Mammary epithelial cell (primary cell): ENCODE data around the gene SNRK.

Experiments used
- EZH2 ChIP-seq: IDR thresholded peaks from 2 replicates; pipeline ENCODE4 v1.6.1; 2012; ENCODE audit warnings: low read length, inconsistent platforms, borderline replicate concordance
- TF ChIP-seq, protein P1 (sequence below), 2 donors: IDR thresholded peaks in 1 of 2; conservative IDR thresholded peaks in 1 of 2; 2 replicates each; pipeline ENCODE4 v1.5.1; 2011 to 2012; ENCODE audit warnings: inconsistent platforms in 2 of 2, low read length in 2 of 2, mild to moderate bottlenecking in 2 of 2, control low read depth in 1 of 2, low read depth in 1 of 2; ENCODE audit not compliant: insufficient read depth in 1 of 2; ENCODE audit errors: extremely low read depth in 1 of 2

DNA sequence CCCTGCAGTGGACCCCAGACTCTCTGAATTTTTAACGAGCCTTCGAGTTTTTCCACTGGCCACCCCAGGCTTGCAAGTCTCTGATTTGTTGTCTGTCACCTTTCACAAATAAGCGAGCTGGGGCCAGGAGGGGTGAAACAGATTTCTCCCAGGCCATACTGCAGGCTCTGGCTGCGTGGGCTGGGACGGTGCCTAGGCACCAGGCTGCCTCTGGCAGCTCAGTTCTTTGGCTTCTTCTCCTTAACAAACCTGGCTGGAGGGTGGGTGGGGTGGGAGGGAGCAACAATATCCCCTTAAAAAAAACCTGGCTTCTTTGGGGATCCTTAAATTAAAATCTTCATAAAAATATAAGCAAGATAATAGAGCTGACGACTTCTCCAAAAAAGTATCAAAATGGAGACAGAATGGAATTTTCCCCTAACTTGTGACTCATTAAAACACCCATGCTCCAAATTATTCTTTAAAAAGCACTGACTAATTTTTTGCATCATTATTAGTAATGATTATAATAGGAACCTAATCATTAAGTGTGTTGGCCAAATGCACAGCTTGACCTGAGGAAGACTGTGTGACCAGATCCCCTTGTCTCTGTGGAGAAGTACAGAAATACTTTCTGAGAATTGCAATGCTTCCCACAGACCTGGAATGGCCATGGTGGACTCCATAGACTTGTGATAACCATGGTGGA is 84.1 kb downstream of the SNRK start:
- TF ChIP-seq, protein P1, sequence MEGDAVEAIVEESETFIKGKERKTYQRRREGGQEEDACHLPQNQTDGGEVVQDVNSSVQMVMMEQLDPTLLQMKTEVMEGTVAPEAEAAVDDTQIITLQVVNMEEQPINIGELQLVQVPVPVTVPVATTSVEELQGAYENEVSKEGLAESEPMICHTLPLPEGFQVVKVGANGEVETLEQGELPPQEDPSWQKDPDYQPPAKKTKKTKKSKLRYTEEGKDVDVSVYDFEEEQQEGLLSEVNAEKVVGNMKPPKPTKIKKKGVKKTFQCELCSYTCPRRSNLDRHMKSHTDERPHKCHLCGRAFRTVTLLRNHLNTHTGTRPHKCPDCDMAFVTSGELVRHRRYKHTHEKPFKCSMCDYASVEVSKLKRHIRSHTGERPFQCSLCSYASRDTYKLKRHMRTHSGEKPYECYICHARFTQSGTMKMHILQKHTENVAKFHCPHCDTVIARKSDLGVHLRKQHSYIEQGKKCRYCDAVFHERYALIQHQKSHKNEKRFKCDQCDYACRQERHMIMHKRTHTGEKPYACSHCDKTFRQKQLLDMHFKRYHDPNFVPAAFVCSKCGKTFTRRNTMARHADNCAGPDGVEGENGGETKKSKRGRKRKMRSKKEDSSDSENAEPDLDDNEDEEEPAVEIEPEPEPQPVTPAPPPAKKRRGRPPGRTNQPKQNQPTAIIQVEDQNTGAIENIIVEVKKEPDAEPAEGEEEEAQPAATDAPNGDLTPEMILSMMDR (conservative IDR thresholded peaks at IDR 0.05 in 1 of 2, IDR thresholded peaks at IDR 0.05 in 1 of 2; ENCODE audit: extremely low read depth in 1 of 2, insufficient read depth in 1 of 2, low read depth in 1 of 2, low read length in 2 of 2) = no peak
- TF ChIP-seq EZH2 = no peak
